Measurements from ENCODE around the gene ASB17. TPM values are rescaled to one million over a fixed set of nuclear protein-coding genes. Genes with fewer than 3 reads are reported as not detected.
"Not testable (repeated sequence)": the region's sequence is repeated elsewhere in the genome, so short reads cannot be mapped to it uniquely, and the experiment has no call there.

ASB17 gene
- total and polyA plus RNA-seq, 8 donors = not detected

GRCh38 chr1:75952016-75952415 is 19.8 kb upstream of the ASB17 start:
- H3K9me3 ChIP-seq = no peaks in the 10 kb centered on the region
- TF ChIP-seq, protein P1, sequence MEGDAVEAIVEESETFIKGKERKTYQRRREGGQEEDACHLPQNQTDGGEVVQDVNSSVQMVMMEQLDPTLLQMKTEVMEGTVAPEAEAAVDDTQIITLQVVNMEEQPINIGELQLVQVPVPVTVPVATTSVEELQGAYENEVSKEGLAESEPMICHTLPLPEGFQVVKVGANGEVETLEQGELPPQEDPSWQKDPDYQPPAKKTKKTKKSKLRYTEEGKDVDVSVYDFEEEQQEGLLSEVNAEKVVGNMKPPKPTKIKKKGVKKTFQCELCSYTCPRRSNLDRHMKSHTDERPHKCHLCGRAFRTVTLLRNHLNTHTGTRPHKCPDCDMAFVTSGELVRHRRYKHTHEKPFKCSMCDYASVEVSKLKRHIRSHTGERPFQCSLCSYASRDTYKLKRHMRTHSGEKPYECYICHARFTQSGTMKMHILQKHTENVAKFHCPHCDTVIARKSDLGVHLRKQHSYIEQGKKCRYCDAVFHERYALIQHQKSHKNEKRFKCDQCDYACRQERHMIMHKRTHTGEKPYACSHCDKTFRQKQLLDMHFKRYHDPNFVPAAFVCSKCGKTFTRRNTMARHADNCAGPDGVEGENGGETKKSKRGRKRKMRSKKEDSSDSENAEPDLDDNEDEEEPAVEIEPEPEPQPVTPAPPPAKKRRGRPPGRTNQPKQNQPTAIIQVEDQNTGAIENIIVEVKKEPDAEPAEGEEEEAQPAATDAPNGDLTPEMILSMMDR (IDR thresholded peaks at IDR 0.05) = no peak
- no peaks in the 10 kb centered on the region for H3K4me1 ChIP-seq
- intact Hi-C loops (cut with DNase I) = no loop called here
- DNase-seq (no peak), ATAC-seq (no peak)
- H3K4me3 ChIP-seq = no peak overlapping the region
- no peaks in the 10 kb centered on the region for H3K27me3 ChIP-seq
- H3K36me3 ChIP-seq = no peaks in the 10 kb centered on the region
- H3K27ac ChIP-seq = no peak overlapping the region

GRCh38 chr1:75950176-75950575 is 18.0 kb upstream of the ASB17 start:
- Histone ChIP-seq H3K4me3 (no peak overlapping the region), H3K4me1 (no peaks in the 10 kb centered on the region), H3K36me3 (no peaks in the 10 kb centered on the region), H3K9me3 (peaks cover 0 to 12% of the 10 kb centered on the region in 2 donors), H3K27ac (no peak overlapping the region), H3K27me3 (no peaks in the 10 kb centered on the region)
- no peak for ATAC-seq
- DNase-seq = no peak
- intact Hi-C loops (cut with DNase I) = no loop called here
- TF ChIP-seq, protein P1 (IDR thresholded peaks at IDR 0.05) = no peak

GRCh38 chr1:75943037-75943436 is 10.8 kb upstream of the ASB17 start:
- intact Hi-C loops (cut with DNase I); H3K27ac ChIP-seq; H3K4me1 ChIP-seq; H3K4me3 ChIP-seq; H3K36me3 ChIP-seq; H3K27me3 ChIP-seq; ATAC-seq: not testable (repeated sequence)
- H3K9me3 ChIP-seq = peaks cover 0 to 20% of the 10 kb centered on the region in 2 donors
- DNase-seq = peak in 1 of 4 donors; percentile 3

DNA sequence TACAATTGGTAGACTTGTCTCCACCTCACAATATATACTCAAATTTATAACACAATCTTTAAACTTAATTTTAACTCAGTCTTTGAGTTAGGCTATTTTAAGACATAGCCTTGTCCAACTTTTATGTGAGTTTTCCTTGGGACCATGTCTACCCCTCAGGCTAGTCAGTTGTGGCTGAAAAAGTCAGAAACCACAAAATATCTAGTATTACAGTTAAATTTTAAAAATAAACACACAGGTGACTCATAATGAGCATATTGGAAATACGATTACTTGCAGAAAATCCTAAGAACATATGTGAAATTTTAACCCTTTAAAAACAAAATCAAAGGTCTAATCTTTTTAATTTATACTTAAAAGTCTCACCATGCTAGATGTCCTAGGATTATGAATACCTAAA is 4.8 kb upstream of the ASB17 start:
- Histone ChIP-seq H3K36me3 (no peaks in the 10 kb centered on the region), H3K27ac (no peak overlapping the region), H3K4me3 (no peak overlapping the region), H3K9me3 (peaks cover 0 to 2% of the 10 kb centered on the region in 2 donors), H3K27me3 (no peaks in the 10 kb centered on the region), H3K4me1 (no peaks in the 10 kb centered on the region)
- ATAC-seq (no peak), DNase-seq (no peak)
- intact Hi-C loops (cut with DNase I) = no loop called here
- TF ChIP-seq, protein P1 (IDR thresholded peaks at IDR 0.05) = no peak

- no peaks in the 10 kb centered on the region for H3K4me1 ChIP-seq
- H3K27me3 ChIP-seq = no peaks in the 10 kb centered on the region
- no peaks in the 10 kb centered on the region for H3K9me3 ChIP-seq
- no peak overlapping the region for H3K27ac ChIP-seq
- TF ChIP-seq, protein P1 (IDR thresholded peaks at IDR 0.05) = no peak
- no peak overlapping the region for H3K4me3 ChIP-seq
- DNase-seq (no peak), ATAC-seq (no peak)
- H3K36me3 ChIP-seq = no peaks in the 10 kb centered on the region
- intact Hi-C loops (cut with DNase I) = no loop called here
These were observed 9.5 kb downstream of the ASB17 start for GRCh38 chr1:75922698-75923097.

- Histone ChIP-seq H3K4me1 (no peaks in the 10 kb centered on the region), H3K9me3 (no peaks in the 10 kb centered on the region), H3K27ac (no peak overlapping the region), H3K4me3 (no peak overlapping the region), H3K27me3 (no peaks in the 10 kb centered on the region), H3K36me3 (no peaks in the 10 kb centered on the region)
- ATAC-seq (no peak), DNase-seq (no peak)
- TF ChIP-seq, protein P1 (IDR thresholded peaks at IDR 0.05) = no peak
- intact Hi-C loops (cut with DNase I) = no loop called here
These were observed 15.4 kb downstream of the ASB17 start for GRCh38 chr1:75916834-75917233.
